GM12878 (cell line): ENCODE data around the gene BTBD19.
"Not testable (repeated sequence)": the region's sequence is repeated elsewhere in the genome, so short reads cannot be mapped to it uniquely, and the experiment has no call there.

ENCODE experiments used
- POLR2AphosphoS5 ChIP-seq: IDR thresholded peaks from 2 replicates; pipeline ENCODE4 v1.6.1; 2011; ENCODE audit warnings: mild to moderate bottlenecking, low read length, inconsistent platforms
- RAD21 ChIP-seq: IDR thresholded peaks from 2 replicates; pipeline ENCODE4 v1.6.1; 2011; ENCODE audit warnings: mild to moderate bottlenecking, low read depth, low read length, moderate library complexity; ENCODE audit not compliant: insufficient read depth
- TCF12 ChIP-seq: IDR thresholded peaks from 2 replicates; pipeline ENCODE4 v1.6.1; 2011; ENCODE audit warnings: low read depth, mild to moderate bottlenecking, low read length
- TF ChIP-seq, protein P1 (sequence below), 3 experiments: IDR thresholded peaks in 2 of 3; conservative IDR thresholded peaks in 1 of 3; 2 replicates each; pipeline ENCODE4 v1.5.1; 2011; ENCODE audit warnings: low read depth in 3 of 3, low read length in 3 of 3, mild to moderate bottlenecking in 3 of 3, control low read depth in 2 of 3, moderate library complexity in 2 of 3, inconsistent platforms in 1 of 3, mixed read lengths in 1 of 3; ENCODE audit not compliant: control insufficient read depth in 2 of 3, insufficient read depth in 1 of 3; ENCODE audit errors: extremely low read depth in 1 of 3

DNA sequence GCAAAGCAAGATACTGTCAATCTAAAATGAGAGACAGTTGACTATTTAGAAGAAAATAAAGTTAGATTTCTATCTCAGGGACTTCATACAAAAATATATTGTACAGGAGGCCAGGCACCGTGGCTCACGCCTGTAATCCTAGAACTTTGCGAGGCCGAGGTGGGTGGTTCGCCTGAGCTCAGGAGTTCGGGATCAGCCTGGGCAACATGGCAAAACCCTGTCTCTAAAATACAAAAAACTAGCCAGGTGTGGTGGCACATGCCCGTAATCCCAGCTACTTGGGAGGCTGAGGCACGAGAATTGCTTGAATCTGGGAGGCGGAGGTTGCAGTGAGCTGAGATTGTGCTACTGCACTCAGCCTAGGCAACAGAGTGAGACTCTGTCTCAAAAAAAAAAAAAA is 7.6 kb downstream of the BTBD19 start:
- TF ChIP-seq RAD21, POLR2AphosphoS5, TCF12: not testable (repeated sequence)
- TF ChIP-seq, protein P1, sequence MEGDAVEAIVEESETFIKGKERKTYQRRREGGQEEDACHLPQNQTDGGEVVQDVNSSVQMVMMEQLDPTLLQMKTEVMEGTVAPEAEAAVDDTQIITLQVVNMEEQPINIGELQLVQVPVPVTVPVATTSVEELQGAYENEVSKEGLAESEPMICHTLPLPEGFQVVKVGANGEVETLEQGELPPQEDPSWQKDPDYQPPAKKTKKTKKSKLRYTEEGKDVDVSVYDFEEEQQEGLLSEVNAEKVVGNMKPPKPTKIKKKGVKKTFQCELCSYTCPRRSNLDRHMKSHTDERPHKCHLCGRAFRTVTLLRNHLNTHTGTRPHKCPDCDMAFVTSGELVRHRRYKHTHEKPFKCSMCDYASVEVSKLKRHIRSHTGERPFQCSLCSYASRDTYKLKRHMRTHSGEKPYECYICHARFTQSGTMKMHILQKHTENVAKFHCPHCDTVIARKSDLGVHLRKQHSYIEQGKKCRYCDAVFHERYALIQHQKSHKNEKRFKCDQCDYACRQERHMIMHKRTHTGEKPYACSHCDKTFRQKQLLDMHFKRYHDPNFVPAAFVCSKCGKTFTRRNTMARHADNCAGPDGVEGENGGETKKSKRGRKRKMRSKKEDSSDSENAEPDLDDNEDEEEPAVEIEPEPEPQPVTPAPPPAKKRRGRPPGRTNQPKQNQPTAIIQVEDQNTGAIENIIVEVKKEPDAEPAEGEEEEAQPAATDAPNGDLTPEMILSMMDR (IDR thresholded peaks at IDR 0.05 in 2 of 3, conservative IDR thresholded peaks at IDR 0.05 in 1 of 3; ENCODE audit: control insufficient read depth in 2 of 3, extremely low read depth in 1 of 3, insufficient read depth in 1 of 3, low read depth in 3 of 3, low read length in 3 of 3) = not testable (repeated sequence)
